NOMO-1 treated with DMSO at 0.1 percent for 48 hours (cell line): Measurements from ENCODE around the gene MIF.
A peak's percentile ranks its signal among the peaks of the same experiment; 100 is the strongest.
"Not testable (repeated sequence)": the region's sequence is repeated elsewhere in the genome, so short reads cannot be mapped to it uniquely, and the experiment has no call there.

ENCODE experiments used
- DNase-seq: peaks from one replicate; lab custom pipeline; 2025; ENCODE audit not compliant: unreplicated experiment; lab: John Stamatoyannopoulos, UW

MIF gene

GRCh38 chr22:23893945-23894709 lies at the start of gene MIF:
MIF (plus strand) TSS chr22:23894383; CDS start chr22:23894475, 92 bp downstream.
- peak; percentile 97 for DNase-seq

- DNase-seq = no peak
Observed at GRCh38 chr22:23844739-23845202, 49.4 kb upstream of the MIF start.

GRCh38 chr22:23845265-23846080 lies 48.7 kb upstream of the MIF start:
- DNase-seq = no peak

GRCh38 chr22:23846081-23846469 lies 48.1 kb upstream of the MIF start:
- no peak for DNase-seq

- no peak for DNase-seq
Observed at GRCh38 chr22:23847310-23847920, 46.8 kb upstream of the MIF start.

GRCh38 chr22:23847991-23848864 lies 46.0 kb upstream of the MIF start:
- DNase-seq = no peak

GRCh38 chr22:23849009-23850006 lies 44.9 kb upstream of the MIF start:
- peak; percentile 70 for DNase-seq

GRCh38 chr22:23850136-23850611 lies 44.0 kb upstream of the MIF start:
- no peak for DNase-seq

GRCh38 chr22:23856721-23857605 lies 37.2 kb upstream of the MIF start:
- peak; percentile 36 for DNase-seq

GRCh38 chr22:23857606-23858483 lies 36.3 kb upstream of the MIF start, which contains the start of gene SLC2A11:
SLC2A11 (plus strand) TSS chr22:23857875; CDS start chr22:23858000, 125 bp downstream.
- peak; percentile 97 for DNase-seq

- DNase-seq = no peak
Observed at GRCh38 chr22:23858484-23858815, 35.7 kb upstream of the MIF start.

- DNase-seq = no peak
Observed at GRCh38 chr22:23859201-23859600, 35.0 kb upstream of the MIF start.

GRCh38 chr22:23860187-23860586 lies 34.0 kb upstream of the MIF start:
- not testable (repeated sequence) for DNase-seq

GRCh38 chr22:23862103-23862502 lies 32.1 kb upstream of the MIF start:
- DNase-seq = peak; percentile 46

GRCh38 chr22:23864499-23865154 lies 29.6 kb upstream of the MIF start:
- not testable (repeated sequence) for DNase-seq

GRCh38 chr22:23868580-23868979 lies 25.6 kb upstream of the MIF start:
- DNase-seq = no peak

- no peak for DNase-seq
Observed at GRCh38 chr22:23874871-23875270, 19.3 kb upstream of the MIF start.
